Measurements from ENCODE around the gene SLC44A4.

The SLC44A4 gene

GRCh38 chr6:31900917-31901414, 22.2 kb upstream of the SLC44A4 start:
- TF ChIP-seq CTCF (IDR thresholded peaks at IDR 0.05; ENCODE audit: low read depth, low read length): no peak
- H3K4me3 ChIP-seq (replicated peaks in 1 of 2; ENCODE audit: low read depth in 2 of 2, low read length in 2 of 2): peak overlapping the region; percentile 59 to 61

GRCh38 chr6:31899882-31900722, 21.3 kb upstream of the SLC44A4 start:
- no peak overlapping the region for H3K4me3 ChIP-seq (replicated peaks in 1 of 2; ENCODE audit: low read depth in 2 of 2, low read length in 2 of 2)
- DNase-seq (ENCODE audit: low read depth in 2 of 2): no peak
- TF ChIP-seq CTCF (IDR thresholded peaks at IDR 0.05; ENCODE audit: low read depth, low read length): no peak

More at GRCh38 chr6:31900917-31901414, 22.2 kb upstream of the SLC44A4 start:
- no peak for DNase-seq (ENCODE audit: low read depth in 2 of 2)

- no peak for TF ChIP-seq CTCF (IDR thresholded peaks at IDR 0.05; ENCODE audit: low read depth, low read length)
- no peak overlapping the region for H3K4me3 ChIP-seq (replicated peaks in 1 of 2; ENCODE audit: low read depth in 2 of 2, low read length in 2 of 2)
- DNase-seq (ENCODE audit: low read depth in 2 of 2): no peak
Observed at GRCh38 chr6:31899215-31899614, 20.4 kb upstream of the SLC44A4 start.

GRCh38 chr6:31898383-31899011, 19.7 kb upstream of the SLC44A4 start:
- peak overlapping the region; percentile 69 to 96 for H3K4me3 ChIP-seq (replicated peaks in 1 of 2; ENCODE audit: low read depth in 2 of 2, low read length in 2 of 2)
- peak; percentile 52 to 56 for DNase-seq (ENCODE audit: low read depth in 2 of 2)
- no peak for TF ChIP-seq CTCF (IDR thresholded peaks at IDR 0.05; ENCODE audit: low read depth, low read length)

- peak within 1 kb of the TSS; percentile 69 to 96 for H3K4me3 ChIP-seq (replicated peaks in 1 of 2; ENCODE audit: low read depth in 2 of 2, low read length in 2 of 2)
- peak; percentile 78 to 81 for DNase-seq (ENCODE audit: low read depth in 2 of 2)
- TF ChIP-seq CTCF (IDR thresholded peaks at IDR 0.05; ENCODE audit: low read depth, low read length): no peak
Observed at GRCh38 chr6:31897612-31898382, 19.0 kb upstream of the SLC44A4 start, which contains the start of gene EHMT2. TSS of gene EHMT2 (minus strand) at chr6:31897698. CDS start at chr6:31897677, 21 bp downstream.

- H3K4me3 ChIP-seq (replicated peaks in 1 of 2; ENCODE audit: low read depth in 2 of 2, low read length in 2 of 2): peak overlapping the region; percentile 63 to 96
- no peak for DNase-seq (ENCODE audit: low read depth in 2 of 2)
Observed at GRCh38 chr6:31896856-31897611, 18.2 kb upstream of the SLC44A4 start.

More at GRCh38 chr6:31896856-31897611, 18.2 kb upstream of the SLC44A4 start:
- TF ChIP-seq CTCF (IDR thresholded peaks at IDR 0.05; ENCODE audit: low read depth, low read length): no peak

Data from cardiac fibroblast (primary cell).